ENCODE measurements around the gene ZNF85. TPM values are rescaled to one million over a fixed set of nuclear protein-coding genes. Genes with fewer than 3 reads are reported as not detected.

ZNF85 gene
- 2.3 TPM for total RNA-seq
- long read RNA-seq = 0 reads

GRCh38 chr19:20923077-20923871, at the start of gene ZNF85:
TSS of gene ZNF85 (plus strand) at chr19:20923251. CDS start at chr19:20923401, 150 bp downstream.
- Histone ChIP-seq H3K4me3 (peak within 1 kb of the TSS; percentile 80), H3K27me3 (ENCODE audit: low read depth) (no peaks in the 10 kb centered on the region), H3K4me1 (peaks cover 16% of the 10 kb centered on the region), H3K27ac (replicated peaks) (peak within 1 kb of the TSS; percentile 89), H3K36me3 (no peaks in the 10 kb centered on the region), H3K9me3 (replicated peaks) (no peaks in the 10 kb centered on the region)
- DNase-seq = peak; percentile 90
- TF ChIP-seq, protein P1, sequence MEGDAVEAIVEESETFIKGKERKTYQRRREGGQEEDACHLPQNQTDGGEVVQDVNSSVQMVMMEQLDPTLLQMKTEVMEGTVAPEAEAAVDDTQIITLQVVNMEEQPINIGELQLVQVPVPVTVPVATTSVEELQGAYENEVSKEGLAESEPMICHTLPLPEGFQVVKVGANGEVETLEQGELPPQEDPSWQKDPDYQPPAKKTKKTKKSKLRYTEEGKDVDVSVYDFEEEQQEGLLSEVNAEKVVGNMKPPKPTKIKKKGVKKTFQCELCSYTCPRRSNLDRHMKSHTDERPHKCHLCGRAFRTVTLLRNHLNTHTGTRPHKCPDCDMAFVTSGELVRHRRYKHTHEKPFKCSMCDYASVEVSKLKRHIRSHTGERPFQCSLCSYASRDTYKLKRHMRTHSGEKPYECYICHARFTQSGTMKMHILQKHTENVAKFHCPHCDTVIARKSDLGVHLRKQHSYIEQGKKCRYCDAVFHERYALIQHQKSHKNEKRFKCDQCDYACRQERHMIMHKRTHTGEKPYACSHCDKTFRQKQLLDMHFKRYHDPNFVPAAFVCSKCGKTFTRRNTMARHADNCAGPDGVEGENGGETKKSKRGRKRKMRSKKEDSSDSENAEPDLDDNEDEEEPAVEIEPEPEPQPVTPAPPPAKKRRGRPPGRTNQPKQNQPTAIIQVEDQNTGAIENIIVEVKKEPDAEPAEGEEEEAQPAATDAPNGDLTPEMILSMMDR (IDR thresholded peaks at IDR 0.05; ENCODE audit: borderline replicate concordance) = no peak
- intact Hi-C loops (cut with micrococcal nuclease) = no loop called here

DNA sequence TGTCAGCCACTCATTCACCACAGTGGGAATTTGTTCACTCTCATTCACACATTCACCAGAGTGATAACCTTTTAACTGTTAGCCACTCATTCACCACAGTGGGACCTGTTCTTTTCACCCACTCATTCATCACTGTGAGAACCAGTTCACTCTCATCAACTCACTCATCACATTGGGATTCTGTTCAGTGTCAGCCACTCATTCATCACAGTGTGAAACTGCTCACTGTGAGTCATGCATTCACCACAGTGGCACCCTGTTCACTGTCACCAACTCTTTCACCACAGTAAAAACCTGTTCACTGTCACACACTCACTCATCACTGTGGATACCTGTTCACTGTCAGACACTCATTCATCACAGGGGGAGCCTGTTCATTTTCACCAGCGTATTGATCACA, 43.5 kb upstream of the ZNF85 start:
- intact Hi-C loops (cut with micrococcal nuclease) = no loop called here
- TF ChIP-seq, protein P1 (IDR thresholded peaks at IDR 0.05; ENCODE audit: borderline replicate concordance) = no peak

GRCh38 chr19:20912973-20913372, 10.1 kb upstream of the ZNF85 start:
- intact Hi-C loops (cut with micrococcal nuclease) = no loop called here
- no peaks in the 10 kb centered on the region for H3K36me3 ChIP-seq
- DNase-seq = no peak
- H3K9me3 ChIP-seq (replicated peaks) = peaks cover 27% of the 10 kb centered on the region
- peaks cover 13% of the 10 kb centered on the region for H3K27me3 ChIP-seq (ENCODE audit: low read depth)
- TF ChIP-seq, protein P1 (IDR thresholded peaks at IDR 0.05; ENCODE audit: borderline replicate concordance) = no peak
- no peak overlapping the region for H3K27ac ChIP-seq (replicated peaks)
- H3K4me1 ChIP-seq = no peaks in the 10 kb centered on the region
- H3K4me3 ChIP-seq = no peak overlapping the region

More for the DNA sequence above, 43.5 kb upstream of the ZNF85 start:
- H3K9me3 ChIP-seq (replicated peaks) = peaks cover 56% of the 10 kb centered on the region
- H3K4me1 ChIP-seq = no peaks in the 10 kb centered on the region
- no peak overlapping the region for H3K4me3 ChIP-seq
- H3K27me3 ChIP-seq (ENCODE audit: low read depth) = no peaks in the 10 kb centered on the region
- no peaks in the 10 kb centered on the region for H3K36me3 ChIP-seq
- no peak overlapping the region for H3K27ac ChIP-seq (replicated peaks)
- no peak for DNase-seq

- no peak overlapping the region for H3K4me3 ChIP-seq
- TF ChIP-seq, protein P1 (IDR thresholded peaks at IDR 0.05; ENCODE audit: borderline replicate concordance) = no peak
- H3K27me3 ChIP-seq (ENCODE audit: low read depth) = no peaks in the 10 kb centered on the region
- H3K36me3 ChIP-seq = no peaks in the 10 kb centered on the region
- DNase-seq = no peak
- H3K9me3 ChIP-seq (replicated peaks) = no peaks in the 10 kb centered on the region
- intact Hi-C loops (cut with micrococcal nuclease) = no loop called here
- H3K4me1 ChIP-seq = peaks cover 16% of the 10 kb centered on the region
- H3K27ac ChIP-seq (replicated peaks) = no peak overlapping the region
Observed at GRCh38 chr19:20925481-20925880, 2.4 kb downstream of the ZNF85 start.

DNA sequence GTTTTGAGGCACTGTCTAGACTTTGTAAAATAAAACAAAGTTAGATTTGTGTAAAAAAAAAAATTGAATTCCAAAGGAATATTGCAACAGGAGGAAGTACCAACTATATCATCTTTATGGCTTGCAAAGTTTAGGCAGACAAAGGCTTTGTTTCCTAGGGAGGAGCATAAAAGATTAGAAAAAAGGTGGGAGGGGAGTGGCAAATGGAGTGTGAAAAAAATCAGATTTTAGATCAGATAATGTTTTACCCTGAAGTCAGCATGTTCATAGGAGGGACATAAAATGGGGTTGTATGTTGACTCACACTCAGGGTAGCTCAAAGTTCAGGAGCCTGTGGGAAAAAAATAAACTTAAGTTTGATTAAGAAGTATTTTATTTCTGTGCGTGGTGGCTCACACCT, 3.7 kb downstream of the ZNF85 start:
- H3K9me3 ChIP-seq (replicated peaks) = no peaks in the 10 kb centered on the region
- TF ChIP-seq, protein P1 (IDR thresholded peaks at IDR 0.05; ENCODE audit: borderline replicate concordance) = no peak
- no peak for DNase-seq
- no peak overlapping the region for H3K4me3 ChIP-seq
- H3K27ac ChIP-seq (replicated peaks) = no peak overlapping the region
- peaks cover 16% of the 10 kb centered on the region for H3K4me1 ChIP-seq
- intact Hi-C loops (cut with micrococcal nuclease) = no loop called here
- no peaks in the 10 kb centered on the region for H3K36me3 ChIP-seq
- H3K27me3 ChIP-seq (ENCODE audit: low read depth) = no peaks in the 10 kb centered on the region
